ENCODE results near the gene FBXL4.
A peak's percentile ranks its signal among the peaks of the same experiment; 100 is the strongest.

FBXL4 gene

DNA sequence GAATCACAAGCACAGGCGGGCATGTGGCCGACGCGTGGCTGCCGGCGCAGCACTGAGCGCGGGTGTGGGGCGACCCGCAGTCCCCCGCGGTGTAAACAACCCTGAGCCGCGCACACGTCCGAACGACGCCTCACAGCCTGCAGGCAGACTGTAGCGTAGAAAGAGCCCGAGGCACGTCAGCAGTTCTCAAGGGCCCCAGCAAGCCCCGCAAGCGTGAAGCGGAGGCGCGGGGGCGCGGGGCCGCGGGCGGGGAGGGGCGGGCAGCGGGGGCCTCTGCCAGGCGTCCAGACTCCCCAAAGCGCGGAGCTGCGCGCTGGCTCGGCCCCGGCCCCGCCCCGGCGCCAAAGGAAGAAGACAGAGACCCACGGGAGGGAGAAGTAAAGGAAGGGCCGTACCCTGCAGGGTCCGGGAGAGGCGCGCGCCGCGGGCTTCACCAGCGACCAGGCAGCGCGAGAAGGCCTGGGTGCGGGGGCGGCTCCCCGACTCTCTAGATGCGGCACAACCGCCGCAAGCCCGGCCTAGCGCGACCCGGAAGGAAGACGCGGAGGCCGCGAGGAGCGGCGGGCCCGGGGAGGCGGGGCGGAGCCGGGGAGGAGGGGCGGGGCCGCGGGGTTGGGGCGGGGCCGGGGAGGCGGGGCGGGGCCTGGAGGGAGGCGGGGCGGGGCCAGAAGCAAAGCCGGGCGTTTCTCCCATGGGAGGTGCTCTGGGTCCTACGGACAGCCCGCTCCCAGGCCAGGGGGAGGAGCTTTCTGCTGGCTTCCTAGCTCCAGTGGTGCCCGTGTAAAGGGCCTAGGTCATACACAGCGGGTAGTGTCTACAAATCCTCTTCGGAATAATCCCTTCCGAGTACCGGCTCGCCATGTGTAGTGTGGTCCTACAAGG lies at the start of gene FBXL4:
Gene FBXL4 (minus strand): TSS at position 536 of the 882 bp plus-strand sequence. CDS start 20,958 bp downstream, outside the sequence.
- DNase-seq (ENCODE audit: low read depth in 2 of 2) = peak; percentile 36 to 63

DNA sequence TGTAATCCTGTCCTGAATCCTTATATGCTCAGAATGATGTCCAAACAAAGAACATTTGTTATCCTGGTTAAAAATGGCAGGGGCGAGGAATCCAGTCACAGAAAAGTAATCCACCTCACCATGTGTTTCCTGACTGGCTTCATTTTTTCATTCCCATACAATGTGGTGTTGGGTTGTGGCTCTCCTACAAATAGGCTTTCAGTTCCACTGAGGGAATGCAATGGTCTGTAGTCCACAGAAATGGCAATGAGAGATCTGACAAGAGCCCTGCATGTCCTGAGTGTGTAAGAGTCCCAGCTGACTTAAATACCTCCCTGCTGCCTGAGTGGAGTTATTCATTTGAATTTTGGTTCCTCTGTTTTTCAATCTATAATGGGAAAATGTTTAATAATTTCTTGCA lies 47.4 kb upstream of the FBXL4 start:
- no peak for DNase-seq (ENCODE audit: low read depth in 2 of 2)

DNA sequence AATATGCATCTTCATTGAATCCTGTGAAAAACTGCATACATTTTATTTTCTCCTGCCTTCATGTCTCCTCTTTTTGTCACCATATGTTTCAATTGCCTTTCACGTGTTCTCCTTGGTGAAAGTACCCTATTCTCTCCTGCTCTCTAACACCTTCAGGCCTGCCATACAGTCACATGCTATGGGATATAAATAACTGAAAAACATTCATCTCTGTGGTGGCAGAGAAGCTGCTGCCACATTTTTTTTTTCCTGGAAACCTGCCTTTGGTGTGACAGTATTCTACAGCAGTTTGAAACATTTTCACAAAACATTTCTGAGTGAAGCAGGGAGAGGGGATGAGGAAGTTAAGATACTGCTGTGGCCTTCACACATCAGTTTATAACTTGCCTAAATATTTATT lies 44.8 kb upstream of the FBXL4 start:
- DNase-seq (ENCODE audit: low read depth in 2 of 2) = no peak

DNA sequence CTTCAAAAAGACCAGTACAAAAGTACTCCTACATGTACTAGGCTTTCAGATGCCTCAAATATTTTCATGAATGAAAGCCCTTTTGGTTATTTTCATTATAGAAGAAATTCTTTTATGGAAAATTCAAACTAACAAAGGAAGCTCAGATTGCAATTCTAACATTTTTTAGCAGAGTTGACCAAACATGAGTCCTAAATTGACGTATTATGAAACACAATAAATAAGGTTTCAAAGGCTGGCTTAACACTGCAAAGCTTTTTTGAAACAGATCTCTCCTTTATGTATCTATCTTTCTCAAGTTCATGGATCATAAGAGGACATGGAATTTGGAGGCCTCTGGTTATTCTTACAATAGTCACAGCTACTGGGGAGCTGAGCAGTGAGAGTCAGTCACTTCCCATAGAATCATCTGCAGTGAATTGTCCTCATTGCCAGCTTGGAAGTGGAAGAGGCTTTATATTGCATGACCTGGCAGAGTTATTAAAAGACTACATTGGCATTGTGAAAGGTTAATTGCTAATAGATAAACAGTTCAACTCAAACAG lies 38.4 kb upstream of the FBXL4 start:
- DNase-seq (ENCODE audit: low read depth in 2 of 2) = no peak

DNA sequence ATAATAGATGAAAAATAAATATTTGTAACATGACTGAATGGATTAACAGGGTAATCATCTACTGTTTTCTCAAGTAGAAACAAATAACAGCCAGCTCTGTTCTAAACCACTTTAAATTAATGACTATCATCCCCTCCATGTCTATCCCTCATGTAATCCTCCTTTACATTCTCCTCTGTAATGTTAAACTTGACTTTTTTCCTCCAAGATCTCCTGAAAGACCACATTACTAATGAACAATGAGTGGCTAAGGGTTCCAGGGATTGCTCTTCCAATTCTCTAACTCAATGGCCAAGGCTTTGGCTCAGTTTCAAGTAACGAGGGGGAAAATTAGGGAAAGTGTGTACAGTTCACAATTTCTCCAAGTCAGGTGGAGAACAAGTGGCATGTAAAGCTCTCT lies 37.6 kb upstream of the FBXL4 start:
- no peak for DNase-seq (ENCODE audit: low read depth in 2 of 2)

DNA sequence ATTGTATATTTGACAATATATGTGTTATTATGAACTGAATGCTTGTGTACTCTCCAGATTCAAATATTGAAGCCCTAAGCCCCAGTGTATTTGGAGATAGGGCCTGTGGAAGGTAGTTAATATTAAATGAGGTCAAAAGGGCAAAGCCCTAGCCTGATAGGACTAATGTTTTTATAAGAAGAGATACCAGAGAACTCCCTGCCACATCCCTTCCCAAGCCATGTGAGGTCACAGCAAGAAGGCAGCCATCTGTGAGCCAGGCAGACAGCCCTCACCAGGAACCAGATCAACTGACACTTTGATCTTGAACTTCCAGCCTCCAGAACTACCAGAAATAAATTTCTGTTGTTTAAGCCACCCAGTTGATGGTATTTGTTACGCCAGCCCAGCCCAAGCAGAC lies 36.4 kb upstream of the FBXL4 start:
- no peak for DNase-seq (ENCODE audit: low read depth in 2 of 2)

DNA sequence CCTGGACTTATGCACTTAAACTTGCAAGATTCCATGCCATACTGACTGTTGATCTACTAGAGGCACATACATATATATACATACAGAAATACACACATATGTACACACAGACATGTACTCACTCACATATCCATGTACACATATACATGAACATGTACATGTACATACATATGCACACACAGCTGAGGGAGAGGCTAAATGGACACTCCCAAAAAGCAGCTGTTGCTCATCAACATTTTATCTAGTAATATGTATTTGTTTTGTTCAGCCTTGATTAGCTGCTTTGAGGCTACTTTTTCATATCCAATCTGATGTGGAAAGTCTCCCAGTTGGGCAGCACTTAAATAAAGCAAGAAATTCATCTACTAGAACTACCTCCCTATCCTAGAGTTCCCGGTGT lies 33.7 kb upstream of the FBXL4 start:
- no peak for DNase-seq (ENCODE audit: low read depth in 2 of 2)

DNA sequence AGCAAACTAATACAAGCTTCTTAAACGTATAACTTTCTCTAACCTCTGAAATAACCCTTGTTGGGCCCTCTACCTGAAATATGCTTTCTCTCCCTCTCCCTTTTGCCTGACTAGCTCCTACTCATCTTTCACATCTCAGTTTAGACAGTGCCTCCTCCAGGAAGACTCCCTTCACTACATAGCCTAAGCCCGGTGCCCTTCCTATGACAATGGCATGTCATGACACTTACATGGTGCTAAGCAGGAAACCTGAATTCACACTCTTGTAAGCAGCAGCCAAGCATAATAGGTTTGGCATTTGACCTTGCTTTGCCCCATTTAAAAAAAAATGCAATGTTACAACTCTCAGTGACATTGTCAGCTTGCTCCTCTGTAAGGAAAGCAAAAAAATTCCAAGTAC lies 33.1 kb upstream of the FBXL4 start:
- DNase-seq (ENCODE audit: low read depth in 2 of 2) = no peak

DNA sequence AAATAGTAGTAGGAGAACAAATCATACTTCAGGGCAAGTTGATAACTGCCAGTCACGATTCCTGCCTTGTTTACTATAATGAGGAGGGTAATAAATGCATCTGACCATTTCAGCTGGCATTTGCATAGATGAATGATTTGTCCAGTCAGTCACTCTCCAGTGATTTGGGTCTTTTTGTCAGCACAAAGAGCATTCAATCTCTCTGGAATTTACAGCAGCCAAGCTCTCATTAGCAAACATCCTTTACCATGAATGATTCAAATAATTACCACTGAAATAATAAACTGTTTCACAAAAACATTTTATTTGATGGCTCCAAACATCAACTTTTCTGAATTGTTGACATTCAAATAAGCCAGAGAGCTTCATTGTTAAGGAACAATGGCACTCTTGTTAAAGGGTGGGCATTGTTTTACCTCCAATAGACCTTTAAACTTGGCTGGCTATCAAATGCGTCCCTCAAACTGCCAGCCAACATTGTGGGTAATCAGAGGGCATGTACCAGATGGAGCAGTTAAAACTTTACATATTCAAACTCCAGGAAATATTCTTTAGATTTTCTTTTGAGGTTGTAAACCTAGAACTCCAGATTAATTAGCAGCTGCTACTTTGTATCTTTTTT lies 30.0 kb upstream of the FBXL4 start:
- no peak for DNase-seq (ENCODE audit: low read depth in 2 of 2)

DNA sequence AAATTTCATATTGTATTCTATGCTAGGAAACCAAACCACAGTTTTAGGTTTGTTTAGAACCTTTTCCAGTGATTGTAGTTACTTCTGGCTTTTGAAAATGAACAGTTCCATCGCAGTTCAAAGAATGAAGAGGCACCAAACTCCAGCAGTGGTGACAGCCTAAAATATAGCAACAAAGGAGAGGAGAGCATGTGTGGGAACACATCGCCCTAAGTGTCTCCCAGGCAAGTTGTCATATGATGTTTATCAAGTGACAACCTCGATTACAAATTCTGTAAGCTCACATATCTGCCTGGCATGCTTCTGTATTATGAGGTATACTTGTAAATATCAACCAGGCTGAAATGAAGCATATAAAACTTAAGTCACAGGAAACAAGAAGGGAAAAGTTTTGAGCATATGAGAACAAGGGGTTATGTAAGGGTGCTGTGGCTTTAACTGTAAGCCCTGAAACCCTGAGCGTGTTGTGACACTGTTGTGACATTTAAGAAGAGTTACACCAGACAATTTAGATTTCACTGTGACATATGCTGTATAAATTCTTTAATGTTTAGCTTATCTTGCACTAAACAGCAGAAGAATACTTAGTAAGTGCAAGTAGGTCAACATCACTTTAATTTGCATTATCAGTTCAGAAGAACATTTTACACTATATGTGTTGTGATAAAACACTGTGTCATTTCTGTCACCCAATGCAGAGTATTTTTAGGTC lies 29.1 kb upstream of the FBXL4 start:
- no peak for DNase-seq (ENCODE audit: low read depth in 2 of 2)

DNA sequence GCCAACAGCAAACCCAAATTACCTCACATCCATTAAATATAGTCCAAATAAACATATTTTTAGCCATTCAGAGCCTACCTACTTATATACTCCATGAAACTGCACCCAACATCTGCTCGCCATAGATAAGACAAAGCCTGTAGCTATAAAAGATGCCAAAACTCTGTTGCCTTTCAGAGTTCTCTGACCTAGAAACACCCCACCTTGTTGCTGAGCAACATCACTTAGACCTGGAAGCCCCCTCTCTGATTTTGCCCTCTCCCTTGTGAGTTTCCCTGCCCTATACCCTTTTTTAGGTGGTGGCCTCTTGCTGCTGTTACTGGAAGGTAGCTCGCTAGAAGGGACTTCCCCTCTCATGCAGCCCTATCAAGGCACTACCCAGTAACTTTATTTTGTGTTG lies 27.7 kb upstream of the FBXL4 start:
- no peak for DNase-seq (ENCODE audit: low read depth in 2 of 2)

DNA sequence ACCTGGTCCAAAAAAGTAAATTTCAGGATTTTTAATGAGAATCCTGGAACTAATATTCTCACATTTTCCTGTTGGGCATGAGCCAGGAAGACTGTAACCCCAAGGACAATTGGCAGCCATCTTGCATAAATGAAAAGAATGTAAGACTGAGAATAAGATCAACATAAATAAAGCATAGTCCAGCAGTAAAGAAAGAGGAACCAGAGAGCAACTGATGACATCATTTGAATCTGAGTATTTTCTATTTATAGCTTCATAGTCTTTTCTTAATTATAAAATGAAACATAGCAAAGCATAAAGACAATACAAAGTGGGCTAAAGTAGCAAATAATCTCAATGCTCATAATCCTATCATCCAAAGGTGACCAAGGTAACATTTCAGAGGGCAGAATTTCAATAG lies 26.6 kb upstream of the FBXL4 start:
- DNase-seq (ENCODE audit: low read depth in 2 of 2) = no peak

DNA sequence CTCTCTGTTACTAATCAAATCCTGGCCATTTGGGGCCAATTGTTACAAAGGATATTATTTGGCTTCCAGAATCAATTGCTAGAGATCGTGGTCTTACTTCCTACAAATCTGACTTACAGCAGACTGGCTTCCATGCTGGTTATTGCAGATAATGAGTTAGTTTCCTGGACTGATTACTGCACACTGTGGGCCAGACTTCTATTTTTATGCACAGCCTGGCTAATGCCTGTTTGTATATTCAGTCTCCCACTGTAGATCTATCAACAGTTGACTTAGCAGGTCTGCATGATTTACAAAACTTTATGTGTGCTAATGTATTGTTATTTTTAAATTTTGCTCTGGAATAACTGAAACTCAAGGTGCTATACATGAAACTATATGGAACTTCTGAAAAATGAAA lies 25.8 kb upstream of the FBXL4 start:
- no peak for DNase-seq (ENCODE audit: low read depth in 2 of 2)

DNA sequence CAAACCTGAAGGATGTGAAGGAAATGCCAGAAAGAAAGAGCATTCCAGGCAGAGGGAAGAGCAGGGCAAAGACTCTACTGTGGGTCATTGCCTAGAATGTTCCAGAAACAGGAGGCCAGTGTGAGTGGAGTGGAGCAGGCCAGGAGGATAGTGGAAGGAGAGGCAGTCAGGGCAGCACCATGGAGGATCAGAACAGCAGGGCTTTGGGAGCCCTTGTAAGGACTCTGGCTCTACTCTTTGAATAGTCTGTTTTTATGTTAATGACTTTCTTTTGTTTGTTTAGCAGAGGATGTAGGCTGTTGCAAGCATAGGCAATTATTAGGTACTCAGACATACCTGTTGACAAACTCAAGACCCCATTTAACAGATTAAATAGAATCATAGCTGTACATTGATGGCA lies 23.6 kb upstream of the FBXL4 start:
- DNase-seq (ENCODE audit: low read depth in 2 of 2) = no peak

DNA sequence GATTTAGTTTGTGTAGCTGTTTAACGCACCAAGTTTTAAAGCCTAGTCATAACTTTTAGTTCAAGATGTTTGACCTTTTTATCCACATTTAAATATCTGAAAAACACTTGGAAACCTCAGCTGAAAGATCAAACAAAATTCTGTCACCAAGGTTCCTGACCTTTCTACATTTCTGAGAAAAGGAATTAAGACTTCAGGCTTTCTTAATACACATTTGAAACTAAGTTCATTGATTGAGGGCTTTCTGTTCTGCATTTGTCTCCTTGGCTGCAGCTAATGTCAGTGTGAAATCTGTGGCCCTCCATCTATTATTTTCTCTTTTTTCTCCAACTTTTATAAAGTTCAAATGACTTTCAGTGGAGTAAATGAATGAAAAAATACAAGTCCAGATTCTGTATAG lies 22.7 kb upstream of the FBXL4 start:
- no peak for DNase-seq (ENCODE audit: low read depth in 2 of 2)

DNA sequence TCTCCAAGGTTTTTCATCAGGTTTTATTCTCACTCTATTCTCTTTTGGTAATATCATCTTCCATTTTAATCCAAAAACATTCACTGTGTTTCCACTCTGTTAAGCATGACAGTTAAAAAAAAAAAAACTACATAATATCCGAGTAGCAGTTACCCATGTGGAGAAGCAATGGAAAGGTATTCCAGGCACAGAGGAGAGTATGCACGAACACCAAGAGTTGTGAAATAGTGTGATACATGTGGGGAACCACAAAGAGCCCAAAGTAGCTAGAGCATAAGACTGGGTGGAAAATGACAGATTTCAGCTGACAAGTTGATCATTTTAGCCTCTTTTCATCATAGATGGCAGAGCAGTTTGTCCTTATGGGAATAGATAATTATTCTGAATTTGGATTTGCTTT lies 19.9 kb upstream of the FBXL4 start:
- DNase-seq (ENCODE audit: low read depth in 2 of 2) = no peak

DNA sequence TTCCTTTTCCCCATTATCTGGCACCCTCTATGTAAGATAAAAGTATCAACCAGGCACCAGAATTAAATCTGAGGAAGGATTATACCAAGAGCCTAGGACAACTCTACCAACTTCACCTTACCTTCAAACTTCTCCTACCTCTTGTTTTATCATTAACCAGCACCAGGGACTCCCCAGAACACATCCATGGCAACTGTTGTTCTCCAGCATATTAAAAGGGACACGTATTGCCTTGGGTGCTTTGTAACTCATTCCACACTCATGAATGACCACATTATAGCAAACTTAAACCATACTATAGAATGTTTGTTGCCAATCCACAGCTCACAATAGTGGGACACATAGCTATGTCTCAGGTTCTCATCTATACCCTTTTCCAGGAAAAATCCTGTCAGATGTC lies 11.9 kb upstream of the FBXL4 start:
- DNase-seq (ENCODE audit: low read depth in 2 of 2) = no peak

DNA sequence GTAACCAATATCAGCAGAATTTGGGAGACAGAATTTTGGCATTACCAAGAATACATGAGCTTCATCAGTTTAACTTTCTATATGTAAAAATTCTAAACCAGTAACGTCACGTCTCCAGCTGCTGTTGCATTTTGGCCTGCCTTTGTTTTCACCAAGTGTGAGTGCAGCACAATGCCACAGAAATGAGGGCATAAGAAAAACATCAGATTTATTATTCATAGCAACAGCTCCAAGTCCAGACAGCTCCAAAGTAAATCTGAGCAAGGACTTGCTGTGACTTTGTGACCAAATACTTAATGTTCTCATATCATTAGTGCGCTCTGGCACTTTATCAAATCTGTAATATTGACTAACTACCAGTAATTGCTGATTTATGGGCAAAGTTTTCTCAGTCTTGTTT lies 11.0 kb upstream of the FBXL4 start:
- no peak for DNase-seq (ENCODE audit: low read depth in 2 of 2)

DNA sequence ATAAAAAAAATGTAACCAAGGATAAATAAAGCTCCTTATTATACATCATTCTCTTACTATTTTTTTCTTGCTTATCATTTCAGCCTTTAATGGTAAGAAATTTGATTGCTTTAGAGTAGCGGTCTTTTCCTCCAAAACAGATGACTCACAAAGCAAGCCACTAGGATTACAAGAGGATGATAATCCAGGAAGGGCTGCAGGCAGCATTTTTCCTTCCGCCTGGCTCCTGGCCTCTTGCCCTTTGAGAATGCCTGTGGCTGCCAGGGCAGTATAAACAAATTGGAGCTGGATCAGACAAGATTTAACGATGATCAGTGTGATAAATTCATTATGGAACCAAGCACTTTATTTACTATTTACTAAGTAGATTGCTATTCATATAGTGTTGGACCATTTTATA lies 9.7 kb upstream of the FBXL4 start:
- no peak for DNase-seq (ENCODE audit: low read depth in 2 of 2)

DNA sequence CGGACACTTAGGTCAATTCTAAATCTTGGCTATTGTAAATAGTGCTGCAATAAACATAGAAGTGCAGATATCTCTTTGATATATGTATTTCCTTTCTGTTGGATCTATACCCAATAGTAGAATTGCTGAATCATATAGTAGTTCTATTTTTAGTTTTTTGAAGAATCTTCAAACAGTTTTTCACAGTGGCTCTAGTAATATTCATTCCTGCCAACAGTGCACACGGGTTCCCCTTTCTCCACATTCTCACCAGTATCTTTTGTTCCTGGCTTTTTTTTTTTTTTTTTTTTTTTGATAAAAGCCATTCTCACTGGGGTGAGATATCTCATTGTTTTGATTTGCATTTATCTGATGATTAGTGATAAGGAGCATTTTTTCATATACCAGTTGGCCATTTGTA lies 1.8 kb upstream of the FBXL4 start:
- DNase-seq (ENCODE audit: low read depth in 2 of 2) = no peak

DNA sequence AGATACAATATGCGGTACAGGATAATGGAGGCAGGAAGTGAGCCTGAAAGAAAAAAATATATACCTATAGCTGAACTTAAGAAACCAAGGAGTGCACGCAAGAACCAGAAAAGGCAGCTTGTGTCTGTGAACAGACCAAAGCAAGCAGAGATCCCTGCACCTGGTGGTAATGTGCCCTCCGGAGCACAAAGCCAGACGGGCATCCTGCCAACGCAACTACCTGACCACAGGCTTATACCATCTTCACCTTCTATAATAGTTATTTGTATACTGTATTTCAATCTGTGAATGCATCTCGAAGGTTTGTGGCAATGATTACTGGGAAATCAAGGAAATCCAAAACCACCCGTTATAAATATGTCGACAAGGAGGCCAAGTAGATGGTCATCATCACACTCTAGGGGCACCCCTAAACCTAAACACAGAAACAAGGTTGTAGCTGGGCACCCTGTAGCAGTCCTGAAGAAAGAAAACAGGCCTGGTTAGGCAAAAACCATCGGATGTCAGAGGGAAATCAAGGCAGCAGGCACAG lies 801 bp downstream of the FBXL4 start:
- no peak for DNase-seq (ENCODE audit: low read depth in 2 of 2)

DNA sequence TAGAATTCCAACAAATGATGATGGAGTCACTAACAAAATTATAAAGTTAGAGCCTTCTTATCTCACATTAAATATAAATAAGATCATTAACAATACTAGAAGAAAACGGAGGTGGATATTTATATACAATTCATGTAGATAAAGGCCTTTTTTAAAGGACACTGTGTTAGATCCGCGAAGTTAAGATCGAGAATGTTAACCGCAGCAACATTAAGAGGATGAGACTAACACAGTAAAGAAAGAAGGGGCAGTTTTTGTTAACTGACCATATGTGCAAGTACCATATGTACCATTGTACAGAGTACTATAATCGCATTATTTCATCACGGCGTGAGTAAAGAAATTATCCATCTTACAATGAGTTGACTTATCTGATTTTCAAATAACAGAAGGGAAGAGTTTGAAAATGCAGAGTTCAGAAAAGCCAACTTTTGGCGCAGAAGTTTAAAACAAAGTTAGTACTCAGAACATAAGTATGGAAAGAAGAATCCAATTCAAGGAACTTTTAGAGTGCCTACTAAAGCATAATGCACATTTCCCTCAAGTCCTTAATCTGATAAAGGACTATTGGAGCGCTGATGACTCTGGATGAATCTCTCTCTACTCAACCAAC lies 1.4 kb downstream of the FBXL4 start:
- DNase-seq (ENCODE audit: low read depth in 2 of 2) = no peak
